Measurements from ENCODE around the gene NRDE2. TPM values are rescaled to one million over a fixed set of nuclear protein-coding genes. Genes with fewer than 3 reads are reported as not detected.

NRDE2 gene
- total RNA-seq, 1 experiment from 2014 or later: 12.1 TPM

- TF ChIP-seq TCF7 (CRISPR knock-in tag; IDR thresholded peaks at IDR 0.05; ENCODE audit: low read depth): no peak
- TF ChIP-seq NFE2L1 (CRISPR knock-in tag; IDR thresholded peaks at IDR 0.05): no peak
- TF ChIP-seq NR2C2 (CRISPR knock-in tag; IDR thresholded peaks at IDR 0.05): no peak
- TF ChIP-seq, protein P1, sequence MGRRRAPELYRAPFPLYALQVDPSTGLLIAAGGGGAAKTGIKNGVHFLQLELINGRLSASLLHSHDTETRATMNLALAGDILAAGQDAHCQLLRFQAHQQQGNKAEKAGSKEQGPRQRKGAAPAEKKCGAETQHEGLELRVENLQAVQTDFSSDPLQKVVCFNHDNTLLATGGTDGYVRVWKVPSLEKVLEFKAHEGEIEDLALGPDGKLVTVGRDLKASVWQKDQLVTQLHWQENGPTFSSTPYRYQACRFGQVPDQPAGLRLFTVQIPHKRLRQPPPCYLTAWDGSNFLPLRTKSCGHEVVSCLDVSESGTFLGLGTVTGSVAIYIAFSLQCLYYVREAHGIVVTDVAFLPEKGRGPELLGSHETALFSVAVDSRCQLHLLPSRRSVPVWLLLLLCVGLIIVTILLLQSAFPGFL (CRISPR knock-in tag; IDR thresholded peaks at IDR 0.05; ENCODE audit: borderline replicate concordance): no peak
- TF ChIP-seq, protein P2, sequence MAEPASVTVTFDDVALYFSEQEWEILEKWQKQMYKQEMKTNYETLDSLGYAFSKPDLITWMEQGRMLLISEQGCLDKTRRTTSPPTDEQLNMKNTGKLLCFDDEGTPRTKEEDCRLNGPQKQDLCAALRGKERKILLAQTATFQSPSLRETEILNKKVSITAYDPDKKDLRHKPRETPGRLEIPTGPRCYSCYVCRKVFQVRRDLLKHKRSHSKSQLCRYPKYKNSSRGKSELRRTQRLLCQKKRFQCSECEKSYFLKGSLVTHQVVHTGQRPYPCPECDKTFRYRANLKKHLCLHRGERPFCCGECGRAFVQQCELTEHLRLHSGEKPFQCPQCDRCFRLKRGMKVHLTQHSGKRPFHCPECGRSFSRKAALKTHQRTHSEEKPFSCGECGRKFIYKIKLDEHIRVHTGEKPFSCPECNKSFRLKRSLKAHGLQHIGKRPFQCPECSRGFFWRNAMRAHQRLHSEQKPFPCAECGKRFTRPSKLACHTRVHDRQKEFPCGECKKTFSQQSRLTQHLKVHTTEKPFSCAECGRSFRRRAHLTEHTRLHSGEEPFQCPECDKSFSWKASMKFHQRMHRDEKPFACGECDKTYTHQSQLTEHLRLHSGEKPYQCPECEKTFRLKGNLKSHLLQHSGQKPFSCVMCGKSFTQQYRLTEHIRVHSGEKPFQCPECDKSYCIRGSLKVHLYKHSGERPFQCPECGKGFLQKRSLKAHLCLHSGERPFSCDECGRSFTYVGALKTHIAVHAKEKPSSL (CRISPR knock-in tag; conservative IDR thresholded peaks at IDR 0.05): no peak
- TF ChIP-seq PRRX2 (CRISPR knock-in tag; IDR thresholded peaks at IDR 0.05): no peak
Measured at GRCh38 chr14:90317286-90317685, 14.5 kb downstream of the NRDE2 start (continued).

GRCh38 chr14:90308561-90308960, 23.2 kb downstream of the NRDE2 start:
- ATAC-seq: no peak
- CTCF ChIA-PET: interaction anchor here (0.7 to 1.3 kb wide), 3 partner anchors 19 to 31 kb away, joined by 5 to 10 read pairs (median 8); no protein-coding TSS in a partner anchor
- H3K4me3 Mint-ChIP-seq: no peak overlapping the region
- no peak for DNase-seq (ENCODE audit: low spot score)
- peaks cover 22% of the 10 kb centered on the region for H3K36me3 Mint-ChIP-seq
- H3K9me3 Mint-ChIP-seq: no peaks in the 10 kb centered on the region
- POLR2A ChIA-PET: no interaction called here
- peaks cover 23% of the 10 kb centered on the region for H3K4me1 Mint-ChIP-seq
- peak overlapping the region; percentile 50; the same call in 1 of the 2 replicates for H3K27ac Mint-ChIP-seq
- H3K27me3 Mint-ChIP-seq (ENCODE audit: low read depth): no peaks in the 10 kb centered on the region
- TF ChIP-seq, protein P3, sequence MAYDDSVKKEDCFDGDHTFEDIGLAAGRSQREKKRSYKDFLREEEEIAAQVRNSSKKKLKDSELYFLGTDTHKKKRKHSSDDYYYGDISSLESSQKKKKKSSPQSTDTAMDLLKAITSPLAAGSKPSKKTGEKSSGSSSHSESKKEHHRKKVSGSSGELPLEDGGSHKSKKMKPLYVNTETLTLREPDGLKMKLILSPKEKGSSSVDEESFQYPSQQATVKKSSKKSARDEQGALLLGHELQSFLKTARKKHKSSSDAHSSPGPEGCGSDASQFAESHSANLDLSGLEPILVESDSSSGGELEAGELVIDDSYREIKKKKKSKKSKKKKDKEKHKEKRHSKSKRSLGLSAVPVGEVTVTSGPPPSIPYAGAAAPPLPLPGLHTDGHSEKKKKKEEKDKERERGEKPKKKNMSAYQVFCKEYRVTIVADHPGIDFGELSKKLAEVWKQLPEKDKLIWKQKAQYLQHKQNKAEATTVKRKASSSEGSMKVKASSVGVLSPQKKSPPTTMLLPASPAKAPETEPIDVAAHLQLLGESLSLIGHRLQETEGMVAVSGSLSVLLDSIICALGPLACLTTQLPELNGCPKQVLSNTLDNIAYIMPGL (CRISPR knock-in tag; IDR thresholded peaks at IDR 0.05): no peak
- TF ChIP-seq, protein P4, sequence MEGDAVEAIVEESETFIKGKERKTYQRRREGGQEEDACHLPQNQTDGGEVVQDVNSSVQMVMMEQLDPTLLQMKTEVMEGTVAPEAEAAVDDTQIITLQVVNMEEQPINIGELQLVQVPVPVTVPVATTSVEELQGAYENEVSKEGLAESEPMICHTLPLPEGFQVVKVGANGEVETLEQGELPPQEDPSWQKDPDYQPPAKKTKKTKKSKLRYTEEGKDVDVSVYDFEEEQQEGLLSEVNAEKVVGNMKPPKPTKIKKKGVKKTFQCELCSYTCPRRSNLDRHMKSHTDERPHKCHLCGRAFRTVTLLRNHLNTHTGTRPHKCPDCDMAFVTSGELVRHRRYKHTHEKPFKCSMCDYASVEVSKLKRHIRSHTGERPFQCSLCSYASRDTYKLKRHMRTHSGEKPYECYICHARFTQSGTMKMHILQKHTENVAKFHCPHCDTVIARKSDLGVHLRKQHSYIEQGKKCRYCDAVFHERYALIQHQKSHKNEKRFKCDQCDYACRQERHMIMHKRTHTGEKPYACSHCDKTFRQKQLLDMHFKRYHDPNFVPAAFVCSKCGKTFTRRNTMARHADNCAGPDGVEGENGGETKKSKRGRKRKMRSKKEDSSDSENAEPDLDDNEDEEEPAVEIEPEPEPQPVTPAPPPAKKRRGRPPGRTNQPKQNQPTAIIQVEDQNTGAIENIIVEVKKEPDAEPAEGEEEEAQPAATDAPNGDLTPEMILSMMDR (IDR thresholded peaks at IDR 0.05): no peak
- TF ChIP-seq, protein P5, sequence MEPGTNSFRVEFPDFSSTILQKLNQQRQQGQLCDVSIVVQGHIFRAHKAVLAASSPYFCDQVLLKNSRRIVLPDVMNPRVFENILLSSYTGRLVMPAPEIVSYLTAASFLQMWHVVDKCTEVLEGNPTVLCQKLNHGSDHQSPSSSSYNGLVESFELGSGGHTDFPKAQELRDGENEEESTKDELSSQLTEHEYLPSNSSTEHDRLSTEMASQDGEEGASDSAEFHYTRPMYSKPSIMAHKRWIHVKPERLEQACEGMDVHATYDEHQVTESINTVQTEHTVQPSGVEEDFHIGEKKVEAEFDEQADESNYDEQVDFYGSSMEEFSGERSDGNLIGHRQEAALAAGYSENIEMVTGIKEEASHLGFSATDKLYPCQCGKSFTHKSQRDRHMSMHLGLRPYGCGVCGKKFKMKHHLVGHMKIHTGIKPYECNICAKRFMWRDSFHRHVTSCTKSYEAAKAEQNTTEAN (CRISPR knock-in tag; IDR thresholded peaks at IDR 0.05): no peak
- TF ChIP-seq, protein P6, sequence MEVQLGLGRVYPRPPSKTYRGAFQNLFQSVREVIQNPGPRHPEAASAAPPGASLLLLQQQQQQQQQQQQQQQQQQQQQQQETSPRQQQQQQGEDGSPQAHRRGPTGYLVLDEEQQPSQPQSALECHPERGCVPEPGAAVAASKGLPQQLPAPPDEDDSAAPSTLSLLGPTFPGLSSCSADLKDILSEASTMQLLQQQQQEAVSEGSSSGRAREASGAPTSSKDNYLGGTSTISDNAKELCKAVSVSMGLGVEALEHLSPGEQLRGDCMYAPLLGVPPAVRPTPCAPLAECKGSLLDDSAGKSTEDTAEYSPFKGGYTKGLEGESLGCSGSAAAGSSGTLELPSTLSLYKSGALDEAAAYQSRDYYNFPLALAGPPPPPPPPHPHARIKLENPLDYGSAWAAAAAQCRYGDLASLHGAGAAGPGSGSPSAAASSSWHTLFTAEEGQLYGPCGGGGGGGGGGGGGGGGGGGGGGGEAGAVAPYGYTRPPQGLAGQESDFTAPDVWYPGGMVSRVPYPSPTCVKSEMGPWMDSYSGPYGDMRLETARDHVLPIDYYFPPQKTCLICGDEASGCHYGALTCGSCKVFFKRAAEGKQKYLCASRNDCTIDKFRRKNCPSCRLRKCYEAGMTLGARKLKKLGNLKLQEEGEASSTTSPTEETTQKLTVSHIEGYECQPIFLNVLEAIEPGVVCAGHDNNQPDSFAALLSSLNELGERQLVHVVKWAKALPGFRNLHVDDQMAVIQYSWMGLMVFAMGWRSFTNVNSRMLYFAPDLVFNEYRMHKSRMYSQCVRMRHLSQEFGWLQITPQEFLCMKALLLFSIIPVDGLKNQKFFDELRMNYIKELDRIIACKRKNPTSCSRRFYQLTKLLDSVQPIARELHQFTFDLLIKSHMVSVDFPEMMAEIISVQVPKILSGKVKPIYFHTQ (CRISPR knock-in tag; IDR thresholded peaks at IDR 0.05): no peak
- TF ChIP-seq TP53 (CRISPR knock-in tag; IDR thresholded peaks at IDR 0.05) (no peak), CDX4 (CRISPR knock-in tag; IDR thresholded peaks at IDR 0.05; ENCODE audit: borderline replicate concordance) (no peak), GRHL2 (CRISPR knock-in tag; IDR thresholded peaks at IDR 0.05; ENCODE audit: insufficient replicate concordance, severe bottlenecking) (no peak), AFF4 (CRISPR knock-in tag; IDR thresholded peaks at IDR 0.05; ENCODE audit: borderline replicate concordance) (no peak), SP1 (CRISPR knock-in tag; conservative IDR thresholded peaks at IDR 0.05) (no peak), USF1 (CRISPR knock-in tag; IDR thresholded peaks at IDR 0.05) (no peak), NR3C1 (CRISPR knock-in tag; conservative IDR thresholded peaks at IDR 0.05; ENCODE audit: low read depth) (no peak)
- TF ChIP-seq, protein P1 (CRISPR knock-in tag; IDR thresholded peaks at IDR 0.05; ENCODE audit: borderline replicate concordance): no peak
